Stimulated activated CD8-positive, alpha-beta memory T cell treated with anti-CD3 and anti-CD28 coated beads, Interleukin-7, amount 100 ng/mL, for 4 hours (primary cell): ENCODE results near the gene RIT2.
"Not testable (repeated sequence)": the region's sequence is repeated elsewhere in the genome, so short reads cannot be mapped to it uniquely, and the experiment has no call there.

ENCODE experiments used
- DNase-seq, 2 donors: peaks; one replicate each; pipeline ENCODE4 v3.0.0-alpha.2; 2020; ENCODE audit warnings: low read depth in 2 of 2

Gene RIT2

DNA sequence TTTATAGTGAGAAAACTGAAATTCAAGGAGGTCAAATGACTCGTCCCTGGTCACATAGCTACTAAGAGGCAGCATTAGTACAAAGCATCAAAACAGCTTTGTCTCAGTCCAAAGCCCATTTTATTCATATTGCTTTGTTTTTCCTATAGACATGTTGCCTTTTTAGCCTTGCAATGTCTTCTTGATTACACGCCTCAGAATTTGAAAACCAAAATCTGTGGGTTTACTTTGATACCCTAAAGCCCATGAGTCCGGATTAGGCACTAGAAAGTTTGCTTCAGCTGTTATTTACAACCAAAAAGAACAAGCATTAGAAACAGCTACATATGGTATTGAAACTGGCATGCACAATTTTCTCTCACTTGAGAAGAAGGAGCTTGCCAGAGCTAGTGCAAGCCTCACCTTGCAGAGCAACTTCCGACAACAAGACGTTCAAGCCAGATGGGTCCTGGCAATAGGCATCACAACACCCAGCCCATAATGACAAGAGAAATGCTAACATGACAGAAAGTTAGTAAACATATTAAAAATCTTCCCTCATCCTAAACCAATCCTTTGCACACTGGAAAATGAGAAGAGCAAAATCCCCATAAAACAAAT lies 276.8 kb downstream of the RIT2 start:
- no peak for DNase-seq

DNA sequence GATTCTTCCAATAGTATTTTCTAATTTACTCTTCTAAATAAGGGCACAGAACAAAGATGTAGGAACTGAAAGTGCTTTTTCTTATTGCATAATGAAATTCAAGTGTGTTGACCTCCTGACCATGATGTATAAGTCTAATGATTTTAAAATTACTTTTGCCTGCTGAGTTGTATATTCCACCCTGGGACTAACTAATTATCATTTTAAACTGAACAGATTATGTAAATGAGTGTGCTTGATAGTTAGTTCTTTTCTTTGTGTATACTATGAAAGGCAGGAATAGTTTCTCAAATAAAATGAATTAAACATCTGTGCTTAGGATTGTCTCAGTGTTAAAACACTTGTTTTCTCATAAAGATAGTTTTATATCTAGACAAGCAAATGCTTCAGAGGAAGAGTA lies 284.5 kb downstream of the RIT2 start:
- DNase-seq, result no peak

GRCh38 chr18:42828881-42829280 lies 286.6 kb downstream of the RIT2 start:
- DNase-seq, result no peak

DNA sequence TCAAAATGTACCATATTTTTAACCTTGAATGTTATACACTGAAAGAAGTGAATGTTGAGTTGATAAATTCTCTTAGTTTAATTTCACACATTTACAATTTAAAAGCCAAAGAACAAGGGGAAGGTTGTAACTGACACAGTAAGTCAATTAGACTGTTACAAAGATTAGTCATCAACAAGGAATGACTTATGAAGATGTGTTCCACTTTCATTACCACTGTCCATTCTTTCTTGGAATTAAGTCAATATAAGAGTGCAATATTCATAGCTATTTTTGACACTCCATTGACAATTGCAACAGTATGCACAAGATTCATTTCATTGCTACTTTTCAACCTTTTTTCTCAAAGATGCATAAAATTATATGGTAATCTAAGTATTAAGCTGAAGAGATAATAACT lies 291.3 kb downstream of the RIT2 start:
- no peak for DNase-seq

DNA sequence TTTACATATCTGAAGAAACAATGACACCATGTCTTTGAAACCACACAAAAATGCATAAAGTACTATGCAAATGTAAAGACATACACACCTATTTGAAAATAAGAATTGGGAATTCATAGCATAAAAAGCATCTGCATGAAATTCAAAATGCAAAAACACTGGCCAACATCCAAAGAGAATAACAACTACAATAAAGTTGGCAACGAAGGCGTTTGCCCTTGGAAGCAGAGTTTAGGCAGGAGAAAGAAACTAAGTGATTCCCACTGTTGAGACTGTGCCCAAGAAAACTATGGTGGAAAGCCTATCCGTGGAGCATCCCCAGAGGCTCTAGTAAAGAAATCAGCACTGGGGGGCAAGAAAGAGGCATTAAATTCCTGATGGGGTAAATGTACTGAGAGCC lies 292.8 kb downstream of the RIT2 start:
- no peak for DNase-seq

- DNase-seq, result no peak
These were observed 294.0 kb downstream of the RIT2 start for GRCh38 chr18:42821492-42821891.

- DNase-seq, result no peak
These were observed 300.9 kb downstream of the RIT2 start for GRCh38 chr18:42814618-42815017.

GRCh38 chr18:42814184-42814583 lies 301.3 kb downstream of the RIT2 start:
- no peak for DNase-seq

- DNase-seq, result no peak
These were observed 301.9 kb downstream of the RIT2 start for GRCh38 chr18:42813570-42813969.

DNA sequence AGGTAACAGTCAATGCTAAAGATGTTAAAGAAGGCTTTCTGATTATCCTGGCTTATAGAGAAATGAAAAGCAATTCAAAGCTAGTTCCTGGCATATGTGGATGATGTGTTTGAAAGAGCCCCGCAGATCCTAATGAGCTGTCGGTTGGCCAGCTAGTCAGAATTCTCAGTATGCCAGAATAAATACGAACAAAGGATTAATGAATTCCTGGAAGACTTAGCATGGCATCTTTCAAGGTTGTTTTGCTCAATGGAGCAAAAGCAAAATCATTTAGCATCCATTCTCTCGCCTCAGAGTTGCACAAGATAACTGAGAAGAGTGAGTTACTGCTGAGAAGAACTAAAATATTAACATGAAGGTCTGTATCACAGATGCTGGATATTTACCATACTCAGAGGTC lies 307.6 kb downstream of the RIT2 start:
- no peak for DNase-seq

DNA sequence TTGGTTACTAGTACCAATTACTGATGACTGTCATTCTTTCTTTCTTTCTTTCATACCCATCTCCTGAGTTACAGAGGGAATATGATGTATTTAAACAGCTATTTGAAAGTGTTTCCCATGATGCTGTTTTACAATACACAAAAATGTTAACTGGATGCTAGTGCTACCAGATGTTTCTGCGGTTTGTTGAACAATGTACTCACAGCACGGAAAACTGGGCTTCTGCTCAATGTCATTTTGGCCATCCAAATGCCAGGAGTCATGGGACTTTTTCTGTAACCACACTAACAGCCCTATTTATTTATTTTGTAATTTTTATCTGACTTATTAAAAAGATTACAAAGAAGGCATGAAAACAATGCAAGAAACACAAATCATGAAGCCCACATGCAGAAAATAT lies 313.8 kb downstream of the RIT2 start:
- DNase-seq, result no peak

GRCh38 chr18:42798606-42799170 lies 316.8 kb downstream of the RIT2 start:
- DNase-seq, result no peak

DNA sequence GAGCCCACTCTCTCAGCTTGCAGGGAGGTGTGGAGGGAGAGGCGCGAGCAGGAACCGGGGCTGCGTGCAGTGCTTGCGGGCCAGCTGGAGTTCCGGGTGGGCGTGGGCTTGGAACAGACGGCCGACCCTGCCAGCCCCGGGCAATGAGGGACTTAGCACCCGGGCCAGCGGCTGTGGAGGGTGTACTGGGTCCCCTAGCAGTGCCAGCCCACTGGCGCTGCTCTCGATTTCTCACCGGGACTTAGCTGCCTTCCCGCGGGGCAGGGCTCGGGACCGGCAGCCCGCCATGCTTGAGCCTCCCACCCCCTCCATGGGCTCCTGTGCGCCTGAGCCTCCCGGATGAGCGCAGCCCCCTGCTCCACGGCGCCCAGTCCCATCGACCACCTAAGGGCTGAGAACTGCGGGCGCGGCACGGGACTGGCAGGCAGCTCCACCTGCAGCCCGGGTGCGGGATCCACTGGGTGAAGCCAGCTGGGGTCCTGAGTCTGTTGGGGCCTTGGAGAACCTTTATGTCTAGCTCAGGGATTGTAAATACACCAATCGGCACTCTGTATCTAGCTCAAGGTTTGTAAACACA lies 320.2 kb downstream of the RIT2 start:
- not testable (repeated sequence) for DNase-seq

DNA sequence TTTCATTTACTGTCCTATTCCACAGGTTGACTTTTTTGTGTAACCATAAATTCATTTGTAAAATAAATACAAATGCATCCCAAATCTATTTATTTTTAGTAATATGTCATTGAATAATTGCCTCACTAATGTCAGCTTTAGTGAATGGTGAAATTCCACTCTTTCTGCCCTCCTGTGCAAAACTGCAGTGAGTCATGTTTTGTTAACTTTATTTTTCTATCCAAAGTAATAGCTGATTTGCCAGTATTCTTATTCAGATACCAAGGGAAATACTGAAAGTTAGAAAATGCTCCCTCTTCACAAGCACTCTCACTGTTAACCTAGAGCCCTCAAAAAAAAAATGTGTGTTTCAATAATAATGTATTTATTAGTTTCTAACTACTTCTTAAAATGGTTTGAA lies 322.8 kb downstream of the RIT2 start:
- no peak for DNase-seq

DNA sequence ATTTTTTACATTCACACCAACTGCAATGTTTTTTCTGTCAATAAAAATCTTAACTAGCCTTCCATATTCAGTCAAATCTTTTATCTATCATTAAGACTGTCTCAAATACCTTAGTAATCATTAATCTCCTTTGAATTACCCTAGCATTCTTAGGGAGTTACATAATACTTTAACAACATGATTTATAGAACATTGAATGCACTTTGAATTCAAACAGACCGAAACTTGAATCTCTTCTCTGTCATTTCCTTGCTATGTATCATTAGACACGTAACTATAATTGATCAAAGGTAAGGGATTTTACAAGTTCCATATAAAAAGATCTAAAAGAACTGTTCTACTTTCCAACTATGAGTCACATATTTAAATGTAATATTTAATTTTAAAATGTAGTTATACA lies 330.9 kb downstream of the RIT2 start:
- DNase-seq, result no peak

- no peak for DNase-seq
These were observed 332.6 kb downstream of the RIT2 start for GRCh38 chr18:42782929-42783328.

- no peak for DNase-seq
These were observed 334.1 kb downstream of the RIT2 start for GRCh38 chr18:42781298-42781815.

DNA sequence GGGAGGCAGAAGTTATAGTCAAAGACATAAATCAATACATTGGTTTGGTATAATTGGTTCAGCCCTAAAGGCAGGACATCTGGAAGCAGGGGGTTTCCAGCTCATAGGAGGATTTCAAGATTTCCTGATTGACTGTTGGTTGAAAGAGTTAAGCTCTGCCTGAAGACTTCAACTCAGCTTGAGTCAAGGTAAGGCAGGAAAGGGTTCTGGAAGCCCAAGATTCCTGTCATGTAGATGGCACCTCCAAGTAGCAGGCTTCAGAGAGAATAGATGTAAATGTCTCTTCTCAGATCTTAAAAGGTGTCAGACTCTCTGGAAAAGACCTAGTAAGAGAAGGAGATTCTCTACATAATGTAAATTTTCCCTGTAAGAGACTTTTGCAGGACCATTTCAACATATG lies 335.3 kb downstream of the RIT2 start:
- no peak for DNase-seq

DNA sequence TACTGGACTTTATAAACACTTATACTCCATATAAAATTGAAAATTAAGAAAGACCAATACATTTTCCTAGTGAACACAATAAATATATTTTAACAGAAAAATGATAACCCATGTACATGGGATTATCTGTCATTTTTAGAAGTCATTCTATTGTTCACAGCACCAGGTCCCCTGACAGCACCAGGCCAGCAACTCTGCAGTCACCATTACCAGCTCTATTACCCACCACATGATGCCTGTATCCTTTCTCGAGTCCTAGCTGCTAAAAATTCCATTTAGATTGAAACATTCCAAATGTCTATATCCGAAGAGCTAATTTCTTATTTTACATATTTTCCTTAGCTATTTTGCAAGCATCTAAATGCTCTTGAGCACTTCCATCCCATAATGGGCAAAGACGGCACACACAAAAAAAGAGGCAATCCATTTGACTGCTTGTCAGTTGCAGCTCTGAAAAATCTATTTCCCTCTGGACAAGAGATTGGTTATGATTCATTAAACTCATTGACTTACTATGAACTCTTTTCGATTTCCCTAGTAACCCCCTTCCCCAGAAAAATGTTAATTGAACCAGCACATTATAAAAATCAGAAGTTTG lies 336.9 kb downstream of the RIT2 start:
- no peak for DNase-seq

- DNase-seq, result no peak
These were observed 337.5 kb downstream of the RIT2 start for GRCh38 chr18:42778024-42778423.

- DNase-seq, result no peak
These were observed 341.6 kb downstream of the RIT2 start for GRCh38 chr18:42773870-42774269.

DNA sequence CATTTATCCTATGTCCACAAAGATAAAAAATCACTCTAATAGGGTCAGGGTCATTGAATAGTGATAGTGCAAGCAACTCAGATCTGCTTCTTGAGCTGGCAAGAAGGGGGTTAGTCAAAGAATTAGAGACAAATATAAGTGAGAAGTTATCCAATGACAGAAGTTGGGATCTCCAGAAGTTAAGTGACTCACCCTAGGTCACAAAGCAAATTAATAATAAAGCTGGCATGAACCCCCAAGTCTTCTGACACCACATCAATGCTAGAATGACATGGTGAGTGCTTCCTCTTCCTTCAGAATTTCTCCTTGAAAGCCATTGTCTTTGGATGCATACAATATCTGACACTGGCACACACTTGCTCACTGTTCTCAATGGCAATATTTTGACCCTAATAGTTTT lies 343.5 kb downstream of the RIT2 start:
- no peak for DNase-seq

DNA sequence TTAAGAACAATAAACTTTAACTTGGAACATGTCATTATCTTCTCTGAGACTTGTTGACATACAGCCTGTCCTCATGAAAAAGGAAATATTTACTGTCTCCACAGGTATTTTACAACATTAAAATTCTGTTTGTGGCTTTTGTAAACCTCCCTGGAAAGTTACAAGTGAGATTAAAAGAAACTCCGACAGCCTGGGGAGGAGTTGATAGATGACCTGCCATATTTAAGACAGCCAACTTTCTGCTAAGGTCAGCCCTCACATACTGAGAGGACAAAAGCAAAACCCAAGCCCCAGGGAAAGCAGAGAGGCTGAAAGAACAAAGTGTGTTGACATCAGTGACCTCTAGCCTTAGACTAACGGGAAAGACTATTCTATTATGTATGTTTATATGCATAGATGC lies 350.2 kb downstream of the RIT2 start:
- DNase-seq, result no peak
